ENCODE measurements around the gene C1GALT1.

DNA sequence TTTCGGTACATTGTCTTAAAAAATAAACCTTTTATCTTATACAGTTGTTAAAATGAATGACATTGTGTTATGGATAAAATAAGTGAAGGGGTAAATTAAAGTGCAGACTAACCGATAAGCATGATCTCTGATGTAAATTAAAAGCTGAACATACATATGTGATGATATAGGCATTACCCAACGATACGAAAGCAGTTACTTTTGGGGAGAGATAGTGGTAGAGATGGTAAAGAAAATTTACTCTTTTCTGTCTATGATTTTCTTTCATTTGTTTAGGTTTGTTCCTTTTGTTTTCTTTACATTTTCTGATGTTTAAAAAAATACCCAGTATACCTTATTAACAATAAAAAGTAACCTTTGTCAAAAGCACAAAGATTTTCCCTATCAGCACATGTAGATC is 6.4 kb downstream of the C1GALT1 start:
- TF ChIP-seq, protein P1, sequence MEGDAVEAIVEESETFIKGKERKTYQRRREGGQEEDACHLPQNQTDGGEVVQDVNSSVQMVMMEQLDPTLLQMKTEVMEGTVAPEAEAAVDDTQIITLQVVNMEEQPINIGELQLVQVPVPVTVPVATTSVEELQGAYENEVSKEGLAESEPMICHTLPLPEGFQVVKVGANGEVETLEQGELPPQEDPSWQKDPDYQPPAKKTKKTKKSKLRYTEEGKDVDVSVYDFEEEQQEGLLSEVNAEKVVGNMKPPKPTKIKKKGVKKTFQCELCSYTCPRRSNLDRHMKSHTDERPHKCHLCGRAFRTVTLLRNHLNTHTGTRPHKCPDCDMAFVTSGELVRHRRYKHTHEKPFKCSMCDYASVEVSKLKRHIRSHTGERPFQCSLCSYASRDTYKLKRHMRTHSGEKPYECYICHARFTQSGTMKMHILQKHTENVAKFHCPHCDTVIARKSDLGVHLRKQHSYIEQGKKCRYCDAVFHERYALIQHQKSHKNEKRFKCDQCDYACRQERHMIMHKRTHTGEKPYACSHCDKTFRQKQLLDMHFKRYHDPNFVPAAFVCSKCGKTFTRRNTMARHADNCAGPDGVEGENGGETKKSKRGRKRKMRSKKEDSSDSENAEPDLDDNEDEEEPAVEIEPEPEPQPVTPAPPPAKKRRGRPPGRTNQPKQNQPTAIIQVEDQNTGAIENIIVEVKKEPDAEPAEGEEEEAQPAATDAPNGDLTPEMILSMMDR (IDR thresholded peaks at IDR 0.05), result no peak
- TF ChIP-seq POLR2A (IDR thresholded peaks at IDR 0.05), result no peak

Data from lower leg skin (tissue), 3 donors.